DMS53 (cell line): Measurements from ENCODE around the gene POMP.
A peak's percentile ranks its signal among the peaks of the same experiment; 100 is the strongest.

Source experiments
- DNase-seq: peaks from one replicate; lab custom pipeline; 2025; lab: John Stamatoyannopoulos, UW

POMP gene

GRCh38 chr13:28658796-28659620 lies at the start of gene POMP:
Gene POMP (plus strand): TSS chr13:28659130. CDS start chr13:28659185, 55 bp downstream.
- peak; percentile 96 for DNase-seq

- no peak for DNase-seq
These were observed 49.5 kb upstream of the POMP start for GRCh38 chr13:28609381-28609780.

- DNase-seq, result no peak
These were observed 49.0 kb upstream of the POMP start for GRCh38 chr13:28609926-28610325.

- DNase-seq, result no peak
These were observed 47.9 kb upstream of the POMP start for GRCh38 chr13:28610996-28611395.

GRCh38 chr13:28611654-28612131 lies 47.2 kb upstream of the POMP start:
- no peak for DNase-seq

GRCh38 chr13:28613562-28613961 lies 45.4 kb upstream of the POMP start:
- DNase-seq, result no peak

GRCh38 chr13:28615916-28616446 lies 42.9 kb upstream of the POMP start:
- DNase-seq, result no peak

GRCh38 chr13:28618230-28618994 lies 40.5 kb upstream of the POMP start:
- no peak for DNase-seq

GRCh38 chr13:28620011-28620830 lies 38.7 kb upstream of the POMP start:
- DNase-seq, result no peak

- no peak for DNase-seq
These were observed 37.5 kb upstream of the POMP start for GRCh38 chr13:28621449-28621848.

GRCh38 chr13:28622286-28622685 lies 36.6 kb upstream of the POMP start:
- no peak for DNase-seq

GRCh38 chr13:28623782-28624706 lies 34.9 kb upstream of the POMP start:
- no peak for DNase-seq

GRCh38 chr13:28624707-28625432 lies 34.1 kb upstream of the POMP start:
- DNase-seq, result no peak

GRCh38 chr13:28626266-28626665 lies 32.7 kb upstream of the POMP start:
- DNase-seq, result no peak

- no peak for DNase-seq
These were observed 30.7 kb upstream of the POMP start for GRCh38 chr13:28628241-28628640.

GRCh38 chr13:28630869-28631268 lies 28.1 kb upstream of the POMP start:
- DNase-seq, result no peak

- no peak for DNase-seq
These were observed 27.1 kb upstream of the POMP start for GRCh38 chr13:28631801-28632200.

- DNase-seq, result no peak
These were observed 22.9 kb upstream of the POMP start for GRCh38 chr13:28636069-28636468.

GRCh38 chr13:28636677-28637317 lies 22.1 kb upstream of the POMP start:
- DNase-seq, result peak; percentile 92
